Measurements from ENCODE around the gene YBX1.
"Not testable (repeated sequence)": the region's sequence is repeated elsewhere in the genome, so short reads cannot be mapped to it uniquely, and the experiment has no call there.

Gene YBX1

GRCh38 chr1:42681741-42682483, at the start of gene YBX1:
Gene YBX1, plus strand, starts transcription at chr1:42682418. Its CDS starts 148 bp downstream, at chr1:42682566.
- DNase-seq (ENCODE audit: low read depth) = peak; percentile 98

GRCh38 chr1:42639116-42639515, 43.1 kb upstream of the YBX1 start:
- DNase-seq (ENCODE audit: low read depth) = no peak

GRCh38 chr1:42646056-42646455, 36.2 kb upstream of the YBX1 start:
- DNase-seq (ENCODE audit: low read depth) = no peak

GRCh38 chr1:42657201-42657600, 25.0 kb upstream of the YBX1 start:
- no peak for DNase-seq (ENCODE audit: low read depth)

- DNase-seq (ENCODE audit: low read depth) = peak; percentile 86
Measured at GRCh38 chr1:42657981-42658876, 24.0 kb upstream of the YBX1 start, which contains the start of gene PPIH. Gene PPIH, plus strand, starts transcription at chr1:42658423. Its CDS starts 24 bp downstream, at chr1:42658447.

GRCh38 chr1:42658877-42659337, 23.3 kb upstream of the YBX1 start:
- DNase-seq (ENCODE audit: low read depth) = no peak

GRCh38 chr1:42660907-42661500, 21.2 kb upstream of the YBX1 start:
- no peak for DNase-seq (ENCODE audit: low read depth)

GRCh38 chr1:42669936-42670335, 12.3 kb upstream of the YBX1 start:
- DNase-seq (ENCODE audit: low read depth) = no peak

GRCh38 chr1:42670425-42670824, 11.8 kb upstream of the YBX1 start:
- DNase-seq (ENCODE audit: low read depth) = no peak

- DNase-seq (ENCODE audit: low read depth) = no peak
Measured at GRCh38 chr1:42674214-42674613, 8.0 kb upstream of the YBX1 start.

- DNase-seq (ENCODE audit: low read depth) = no peak
Measured at GRCh38 chr1:42674682-42675081, 7.5 kb upstream of the YBX1 start.

- no peak for DNase-seq (ENCODE audit: low read depth)
Measured at GRCh38 chr1:42675467-42675866, 6.8 kb upstream of the YBX1 start.

- DNase-seq (ENCODE audit: low read depth) = no peak
Measured at GRCh38 chr1:42676534-42677087, 5.6 kb upstream of the YBX1 start.

- DNase-seq (ENCODE audit: low read depth) = no peak
Measured at GRCh38 chr1:42679364-42679983, 2.7 kb upstream of the YBX1 start.

- DNase-seq (ENCODE audit: low read depth) = no peak
Measured at GRCh38 chr1:42680055-42680454, 2.2 kb upstream of the YBX1 start.

GRCh38 chr1:42680921-42681683, 1.1 kb upstream of the YBX1 start:
- no peak for DNase-seq (ENCODE audit: low read depth)

- DNase-seq (ENCODE audit: low read depth) = not testable (repeated sequence)
Measured at GRCh38 chr1:42682484-42682738, 193 bp downstream of the YBX1 start.

GRCh38 chr1:42682739-42683531, 717 bp downstream of the YBX1 start:
- no peak for DNase-seq (ENCODE audit: low read depth)

- DNase-seq (ENCODE audit: low read depth) = no peak
Measured at GRCh38 chr1:42684139-42684538, 1.9 kb downstream of the YBX1 start.

GRCh38 chr1:42686418-42686817, 4.2 kb downstream of the YBX1 start:
- DNase-seq (ENCODE audit: low read depth) = no peak
